ENCODE results near the gene EML2.
A peak's percentile ranks its signal among the peaks of the same experiment; 100 is the strongest.

GRCh38 chr19:45668342-45668871, 29.2 kb upstream of the EML2 start:
- TF ChIP-seq CREB1 (IDR thresholded peaks at IDR 0.05; ENCODE audit: low read depth) (no peak), MAX (IDR thresholded peaks at IDR 0.05) (no peak), EGR1 (IDR thresholded peaks at IDR 0.05) (no peak), EP300 (IDR thresholded peaks at IDR 0.05; ENCODE audit: borderline replicate concordance) (no peak), RAD21 (IDR thresholded peaks at IDR 0.05; ENCODE audit: low read depth) (no peak), YY1 (IDR thresholded peaks at IDR 0.05; ENCODE audit: low read depth) (no peak), FOXM1 (IDR thresholded peaks at IDR 0.05; ENCODE audit: borderline replicate concordance, low read depth) (no peak), REST (IDR thresholded peaks at IDR 0.05; ENCODE audit: low read depth) (no peak), CEBPB (IDR thresholded peaks at IDR 0.05) (no peak), ZBTB7A (IDR thresholded peaks at IDR 0.05; ENCODE audit: low read depth) (peak; percentile 68), USF1 (IDR thresholded peaks at IDR 0.05) (no peak)

All from Ishikawa (cell line).